Heart left ventricle (tissue), 13 donors: ENCODE results near the gene ZCCHC8.

Experiments
- POLR2A ChIP-seq, 2 donors: fragments of 450-650 bp; IDR thresholded peaks; one replicate each; pipeline ENCODE4 v1.6.1; 2017; ENCODE audit warnings: antibody characterized with exemption in 2 of 2, mild to moderate bottlenecking in 2 of 2, moderate library complexity in 2 of 2
- TF ChIP-seq, protein P1 (sequence below), 12 donors: fragments of 200-600 bp; sonication (generic) in 4 of 12; IDR thresholded peaks; one replicate each; pipeline versions ENCODE4 v1.5.0 to v1.8.0; 2018 to 2022; ENCODE audit warnings: antibody characterized with exemption in 12 of 12, mild to moderate bottlenecking in 5 of 12
- donor health status: ischemic (EF 13 %, LVEDD 7.1; RV severe dilation, severe dysfunction).
- donor health status: DM: no; HTN: yes; CAD: no.
- donor health status: DM: no; HTN: no; CAD: no.
- donor health status: ischemic (EF 25% LVEDD 6.9; RV normal size, moderate dysfunction).
- donor health status: ischemic (EF 25% LVEDD 5.7; RV mildly dilated, moderate dysfunction).
- donor health status: ischemic (EF 35%, LVEDD 5.7; RV mildly dilated, moderate dysfunction).
- donor health status: nonischemic (EF 11% LVEDD 7.7; RV severe dilation, severe dysfunction).
- donor health status: DM: yes; HTN: yes; CAD: no.
- donor health status: PGD.
- donor health status: ischemic (EF 29% LVEDD 5.4; RV normal size, mild dysfunction).
- donor health status: nonischemic (EF 23%, LVEDD 6.1; RV moderate dilation, normal function).

DNA sequence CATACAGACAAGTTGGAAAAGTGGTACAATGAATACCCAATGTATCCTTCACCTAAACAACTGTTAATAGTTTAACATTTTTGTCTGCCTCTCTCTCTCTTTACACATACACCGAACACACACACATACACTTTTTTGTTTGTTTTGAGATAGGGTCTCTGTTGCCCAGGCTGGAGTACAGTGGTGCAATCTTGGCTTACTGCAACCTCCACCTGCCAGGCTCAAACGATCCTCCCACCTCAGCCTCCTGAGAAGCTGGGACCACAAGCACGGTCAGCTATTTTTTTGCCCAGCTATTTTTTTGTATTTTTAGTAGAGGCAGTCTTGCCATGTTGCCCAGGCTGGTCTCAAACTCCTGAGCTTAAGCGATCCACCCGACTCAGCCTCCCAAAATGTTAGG lies 16.8 kb downstream of the ZCCHC8 start:
- TF ChIP-seq, protein P1, sequence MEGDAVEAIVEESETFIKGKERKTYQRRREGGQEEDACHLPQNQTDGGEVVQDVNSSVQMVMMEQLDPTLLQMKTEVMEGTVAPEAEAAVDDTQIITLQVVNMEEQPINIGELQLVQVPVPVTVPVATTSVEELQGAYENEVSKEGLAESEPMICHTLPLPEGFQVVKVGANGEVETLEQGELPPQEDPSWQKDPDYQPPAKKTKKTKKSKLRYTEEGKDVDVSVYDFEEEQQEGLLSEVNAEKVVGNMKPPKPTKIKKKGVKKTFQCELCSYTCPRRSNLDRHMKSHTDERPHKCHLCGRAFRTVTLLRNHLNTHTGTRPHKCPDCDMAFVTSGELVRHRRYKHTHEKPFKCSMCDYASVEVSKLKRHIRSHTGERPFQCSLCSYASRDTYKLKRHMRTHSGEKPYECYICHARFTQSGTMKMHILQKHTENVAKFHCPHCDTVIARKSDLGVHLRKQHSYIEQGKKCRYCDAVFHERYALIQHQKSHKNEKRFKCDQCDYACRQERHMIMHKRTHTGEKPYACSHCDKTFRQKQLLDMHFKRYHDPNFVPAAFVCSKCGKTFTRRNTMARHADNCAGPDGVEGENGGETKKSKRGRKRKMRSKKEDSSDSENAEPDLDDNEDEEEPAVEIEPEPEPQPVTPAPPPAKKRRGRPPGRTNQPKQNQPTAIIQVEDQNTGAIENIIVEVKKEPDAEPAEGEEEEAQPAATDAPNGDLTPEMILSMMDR (IDR thresholded peaks at IDR 0.05) = no peak
- TF ChIP-seq POLR2A (IDR thresholded peaks at IDR 0.05) = no peak
